HG03159 (cell line): ENCODE data around the gene TSN.
A peak's percentile ranks its signal among the peaks of the same experiment; 100 is the strongest.
"Not testable (repeated sequence)": the region's sequence is repeated elsewhere in the genome, so short reads cannot be mapped to it uniquely, and the experiment has no call there.

Experiments
- ATAC-seq: cut with Tn5 transposase; IDR thresholded peaks from one replicate; pipeline ENCODE4 v1.9.1; 2021; ENCODE audit warnings: mild to moderate bottlenecking, moderate library complexity; ENCODE audit not compliant: unreplicated experiment

Gene TSN

GRCh38 chr2:121755237-121756111 is at the start of gene TSN:
Gene TSN, plus strand, starts transcription at chr2:121755651. Its CDS starts 129 bp downstream, at chr2:121755780.
- peak; percentile 100 for ATAC-seq

GRCh38 chr2:121705958-121706357 is 49.5 kb upstream of the TSN start:
- ATAC-seq: no peak

GRCh38 chr2:121707344-121707919 is 48.0 kb upstream of the TSN start:
- ATAC-seq: no peak

- no peak for ATAC-seq
Observed at GRCh38 chr2:121707920-121708361, 47.5 kb upstream of the TSN start.

- ATAC-seq: no peak
Observed at GRCh38 chr2:121709776-121710469, 45.5 kb upstream of the TSN start.

GRCh38 chr2:121710470-121711170 is 44.8 kb upstream of the TSN start:
- ATAC-seq: no peak

GRCh38 chr2:121711481-121711880 is 44.0 kb upstream of the TSN start:
- ATAC-seq: not testable (repeated sequence)

- ATAC-seq: no peak
Observed at GRCh38 chr2:121716126-121716525, 39.3 kb upstream of the TSN start.

GRCh38 chr2:121717529-121717928 is 37.9 kb upstream of the TSN start:
- no peak for ATAC-seq

- no peak for ATAC-seq
Observed at GRCh38 chr2:121721926-121722325, 33.5 kb upstream of the TSN start.

GRCh38 chr2:121722479-121722878 is 33.0 kb upstream of the TSN start:
- no peak for ATAC-seq

GRCh38 chr2:121723316-121723715 is 32.1 kb upstream of the TSN start:
- ATAC-seq: no peak

GRCh38 chr2:121727332-121727731 is 28.1 kb upstream of the TSN start:
- ATAC-seq: no peak

- no peak for ATAC-seq
Observed at GRCh38 chr2:121727950-121728349, 27.5 kb upstream of the TSN start.

GRCh38 chr2:121731366-121731765 is 24.1 kb upstream of the TSN start:
- no peak for ATAC-seq

GRCh38 chr2:121734544-121734943 is 20.9 kb upstream of the TSN start:
- ATAC-seq: not testable (repeated sequence)

GRCh38 chr2:121735518-121736074 is 19.9 kb upstream of the TSN start:
- no peak for ATAC-seq

- ATAC-seq: no peak
Observed at GRCh38 chr2:121736140-121736461, 19.4 kb upstream of the TSN start.

GRCh38 chr2:121736462-121737336 is 18.8 kb upstream of the TSN start, which contains the start of gene NIFK:
Gene NIFK, minus strand, starts transcription at chr2:121736875. Its CDS starts 25 bp downstream, at chr2:121736850.
- ATAC-seq: peak; percentile 95

- no peak for ATAC-seq
Observed at GRCh38 chr2:121740973-121741372, 14.5 kb upstream of the TSN start.
